ENCODE results near the gene CFAP210.
"Not testable (repeated sequence)": the region's sequence is repeated elsewhere in the genome, so short reads cannot be mapped to it uniquely, and the experiment has no call there.

DNA sequence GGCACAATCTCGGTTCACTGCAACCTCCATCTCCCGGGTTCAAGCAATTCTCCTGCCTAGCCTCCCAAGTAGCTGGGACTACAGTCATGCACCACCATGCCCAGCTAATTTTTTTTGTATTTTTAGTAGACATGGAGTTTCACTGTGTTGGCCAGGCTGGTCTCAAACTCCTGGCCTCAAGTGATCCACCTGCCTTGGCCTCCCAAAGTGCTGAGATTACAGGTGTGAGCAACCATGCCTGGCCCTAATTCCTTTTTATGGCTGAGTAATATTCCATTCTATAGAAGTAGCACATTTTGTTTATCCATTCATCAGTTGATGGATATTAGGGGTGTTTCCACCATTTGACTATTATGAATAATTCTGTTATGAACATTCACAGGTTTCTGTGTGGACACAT is 9.5 kb downstream of the CFAP210 start:
- not testable (repeated sequence) for TF ChIP-seq POLR2A (IDR thresholded peaks at IDR 0.05)
- TF ChIP-seq, protein P1, sequence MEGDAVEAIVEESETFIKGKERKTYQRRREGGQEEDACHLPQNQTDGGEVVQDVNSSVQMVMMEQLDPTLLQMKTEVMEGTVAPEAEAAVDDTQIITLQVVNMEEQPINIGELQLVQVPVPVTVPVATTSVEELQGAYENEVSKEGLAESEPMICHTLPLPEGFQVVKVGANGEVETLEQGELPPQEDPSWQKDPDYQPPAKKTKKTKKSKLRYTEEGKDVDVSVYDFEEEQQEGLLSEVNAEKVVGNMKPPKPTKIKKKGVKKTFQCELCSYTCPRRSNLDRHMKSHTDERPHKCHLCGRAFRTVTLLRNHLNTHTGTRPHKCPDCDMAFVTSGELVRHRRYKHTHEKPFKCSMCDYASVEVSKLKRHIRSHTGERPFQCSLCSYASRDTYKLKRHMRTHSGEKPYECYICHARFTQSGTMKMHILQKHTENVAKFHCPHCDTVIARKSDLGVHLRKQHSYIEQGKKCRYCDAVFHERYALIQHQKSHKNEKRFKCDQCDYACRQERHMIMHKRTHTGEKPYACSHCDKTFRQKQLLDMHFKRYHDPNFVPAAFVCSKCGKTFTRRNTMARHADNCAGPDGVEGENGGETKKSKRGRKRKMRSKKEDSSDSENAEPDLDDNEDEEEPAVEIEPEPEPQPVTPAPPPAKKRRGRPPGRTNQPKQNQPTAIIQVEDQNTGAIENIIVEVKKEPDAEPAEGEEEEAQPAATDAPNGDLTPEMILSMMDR (IDR thresholded peaks at IDR 0.05) = not testable (repeated sequence)
